Small intestine (tissue), 7 donors: Measurements from ENCODE around the gene DAND5. TPM values are rescaled to one million over a fixed set of nuclear protein-coding genes. Genes with fewer than 3 reads are reported as not detected.

Source experiments
- DNase-seq, 2 donors: peaks; one replicate each; pipeline versions ENCODE4 v3.0.0 to v3.0.0-alpha.2; 2013
- FAIRE-seq: peaks from 2 replicates; lab custom pipeline; 2012; peaks lifted over from hg19 to GRCh38; lab: Jason Lieb, UNC
- H3K27ac ChIP-seq, 3 donors: one replicate each; pipeline ENCODE4 v1.5.1; 2013; ENCODE audit warnings: low read length in 2 of 3, mild to moderate bottlenecking in 2 of 3, control low read depth in 1 of 3, inconsistent platforms in 1 of 3, low read depth in 1 of 3, moderate library complexity in 1 of 3
- H3K27me3 ChIP-seq, 3 donors: one replicate each; pipeline ENCODE4 v1.6.1; 2013; ENCODE audit warnings: low read length in 3 of 3, inconsistent platforms in 1 of 3; ENCODE audit not compliant: control insufficient read depth in 3 of 3, insufficient read depth in 3 of 3
- H3K36me3 ChIP-seq, 3 donors: one replicate each; pipeline ENCODE4 v1.6.1; 2013; ENCODE audit warnings: low read length in 3 of 3, inconsistent platforms in 1 of 3, low read depth in 1 of 3, mild to moderate bottlenecking in 1 of 3, moderate library complexity in 1 of 3; ENCODE audit not compliant: control insufficient read depth in 3 of 3, insufficient read depth in 2 of 3
- H3K4me1 ChIP-seq, 3 donors: one replicate each; pipeline ENCODE4 v1.6.1; 2013; ENCODE audit warnings: low read length in 2 of 3, inconsistent platforms in 1 of 3, low read depth in 1 of 3, mild to moderate bottlenecking in 1 of 3, moderate library complexity in 1 of 3; ENCODE audit not compliant: control insufficient read depth in 3 of 3, insufficient read depth in 2 of 3
- H3K4me3 ChIP-seq, 3 donors: one replicate each; pipeline ENCODE4 v1.5.1; 2013; ENCODE audit warnings: low read length in 3 of 3, control low read depth in 1 of 3, inconsistent platforms in 1 of 3, low read depth in 1 of 3, mild to moderate bottlenecking in 1 of 3, moderate library complexity in 1 of 3
- H3K9me3 ChIP-seq, 2 donors: one replicate each; pipeline ENCODE4 v1.6.1; 2013; ENCODE audit warnings: low read depth in 1 of 2, low read length in 1 of 2; ENCODE audit not compliant: control insufficient read depth in 2 of 2, insufficient read depth in 1 of 2
- WGBS, 3 donors: extraction: QIAGEN DNeasy Blood & Tissue Kit; methylation state at CpG; one replicate each; pipeline ENCODE4 v1.1.7; 2013; 5-methylcytosine and 5-hydroxymethylcytosine counted together
- polyA plus RNA-seq, 4 donors: library from polyadenylated mRNA; stranded (reverse) in 3 of 4; unstranded in 1 of 4; fragments of 200-250 nt in 3 of 4; fragments of 120-200 nt in 1 of 4; gene quantifications; one replicate each; pipeline versions ENCODE4 v1.2.1 to v1.2.3, GENCODE V29; 2013
- donor health status: healthy with polysubstance abuse.
- donor health status: control.
- donor health status: control.
- donor health status: Bipolar disorder and iron deficiency.
- donor health status: healthy.

DAND5 gene
- polyA plus RNA-seq, 4 donors: 0.12 to 0.16 TPM; not detected in 2

GRCh38 chr19:13022111-13022858 is 52.9 kb downstream of the DAND5 start:
- peak overlapping the region in 2 of 3 donors; percentile 9 to 44 for H3K4me3 ChIP-seq
- H3K36me3 ChIP-seq: no peaks in the 10 kb centered on the region
- 8 to 26% (median 22%) methylated on average over 22 of the region's 22 CpGs for WGBS, 3 donors
- peak overlapping the region; percentile 27 to 92 (median 67) for H3K27ac ChIP-seq
- peaks cover 0 to 4% of the 10 kb centered on the region in 2 donors for H3K9me3 ChIP-seq
- H3K27me3 ChIP-seq: peaks cover 0 to 95% (median 0%) of the 10 kb centered on the region in 3 donors
- DNase-seq (peak in 1 of 2 donors; percentile 54), FAIRE-seq (no peak)
- H3K4me1 ChIP-seq: peaks cover 0 to 45% (median 11%) of the 10 kb centered on the region in 3 donors

- peaks cover 0 to 40% (median 11%) of the 10 kb centered on the region in 3 donors for H3K4me1 ChIP-seq
- peak; percentile 53 to 56 for DNase-seq
- WGBS, 3 donors: 1 to 7% (median 4%) methylated on average over 29 to 30 of the region's 30 CpGs
- H3K4me3 ChIP-seq: peak overlapping the region in 2 of 3 donors; percentile 16 to 44
- peaks cover 0 to 3% (median 0%) of the 10 kb centered on the region in 3 donors for H3K36me3 ChIP-seq
- peak overlapping the region; percentile 9 to 69 (median 67) for H3K27ac ChIP-seq
- peaks cover 0 to 4% of the 10 kb centered on the region in 2 donors for H3K9me3 ChIP-seq
- H3K27me3 ChIP-seq: peaks cover 0 to 95% (median 0%) of the 10 kb centered on the region in 3 donors
- FAIRE-seq: no peak
Measured at GRCh38 chr19:13022859-13023636, 53.7 kb downstream of the DAND5 start.

DNA sequence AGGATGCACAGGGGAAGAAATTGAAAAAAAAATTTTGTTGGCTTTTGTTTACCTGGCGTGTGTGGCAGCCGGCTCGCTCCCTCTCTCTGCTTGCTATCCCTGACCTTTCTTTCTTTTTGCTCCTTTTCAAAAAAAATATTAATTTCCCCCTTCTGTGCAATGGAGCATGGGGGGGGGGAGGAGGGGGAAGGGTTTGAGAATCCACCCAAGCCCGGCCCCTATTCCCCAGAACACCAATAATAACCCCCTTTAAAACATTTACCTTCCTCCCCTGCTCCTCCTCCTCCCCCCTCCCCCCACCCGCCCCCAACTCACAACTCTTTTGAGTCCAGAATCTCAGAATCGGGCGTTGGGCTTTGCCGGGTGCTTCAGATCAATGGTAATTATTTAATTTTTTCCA is 54.3 kb downstream of the DAND5 start:
- H3K4me3 ChIP-seq: peak overlapping the region in 2 of 3 donors; percentile 19 to 44
- peaks cover 0 to 6% (median 0%) of the 10 kb centered on the region in 3 donors for H3K36me3 ChIP-seq
- H3K4me1 ChIP-seq: peaks cover 0 to 40% (median 11%) of the 10 kb centered on the region in 3 donors
- peak overlapping the region in 1 of 3 donors; percentile 67 for H3K27ac ChIP-seq
- FAIRE-seq: no peak
- H3K27me3 ChIP-seq: peaks cover 0 to 95% (median 0%) of the 10 kb centered on the region in 3 donors
- peaks cover 0 to 4% of the 10 kb centered on the region in 2 donors for H3K9me3 ChIP-seq
- no peak for DNase-seq
- 1 to 10% (median 5%) methylated on average over 8 of the region's 8 CpGs for WGBS, 3 donors

Other genes starting within 250 kb of the DAND5 start
- 10 to 100 TPM in 3 of 4 donors, 1 to 10 TPM in 1; 9.8 to 41.3 (median 19.7) TPM for gene TNPO2, start 245.6 kb upstream of the DAND5 start, polyA plus RNA-seq
- 100 to 1,000 TPM; 210 to 376 (median 282) TPM for gene TRIR, start 234.9 kb upstream of the DAND5 start, polyA plus RNA-seq
- gene GET3, start 232.1 kb upstream of the DAND5 start, polyA plus RNA-seq: 10 to 100 TPM; 62.1 to 85.4 (median 69.8) TPM
- gene BEST2, start 217.8 kb upstream of the DAND5 start, polyA plus RNA-seq: 1 to 10 TPM in 1 of 4 donors, under 1 TPM in 2, not detected in 1; 0.10 to 3.4 (median 0.16) TPM
- 100 to 1,000 TPM in 3 of 4 donors, 10 to 100 TPM in 1; 61.8 to 206 (median 167) TPM for gene HOOK2, start 194.0 kb upstream of the DAND5 start, polyA plus RNA-seq
- 100 to 1,000 TPM in 2 of 4 donors, 10 to 100 TPM in 2; 44.7 to 234 (median 135) TPM for gene JUNB, start 178.1 kb upstream of the DAND5 start, polyA plus RNA-seq
- gene PRDX2, start 167.8 kb upstream of the DAND5 start, polyA plus RNA-seq: 100 to 1,000 TPM; 285 to 523 (median 416) TPM
- 1 to 10 TPM in 3 of 4 donors, not detected in 1; 2.9 to 4.0 (median 3.1) TPM for gene THSD8, start 167.5 kb upstream of the DAND5 start, polyA plus RNA-seq
- 10 to 100 TPM in 2 of 4 donors, 1 to 10 TPM in 2; 3.1 to 22.3 (median 12.8) TPM for gene RNASEH2A, start 163.0 kb upstream of the DAND5 start, polyA plus RNA-seq
- gene RTBDN, start 135.0 kb upstream of the DAND5 start, polyA plus RNA-seq: 1 to 10 TPM in 1 of 4 donors, under 1 TPM in 2, not detected in 1; 0.64 to 1.7 (median 0.67) TPM
- 1 to 10 TPM in 2 of 4 donors, under 1 TPM in 2; 0.54 to 3.3 (median 0.95) TPM for gene MAST1, start 131.1 kb upstream of the DAND5 start, polyA plus RNA-seq
- 10 to 100 TPM in 2 of 4 donors, 1 to 10 TPM in 2; 6.5 to 43.1 (median 9.3) TPM for gene DNASE2, start 88.1 kb upstream of the DAND5 start, polyA plus RNA-seq
- under 1 TPM in 2 of 4 donors, not detected in 2; 0.09 to 0.13 TPM for gene KLF1, start 82.4 kb upstream of the DAND5 start, polyA plus RNA-seq
- 10 to 100 TPM; 24.8 to 38.9 (median 28.3) TPM for gene GCDH, start 78.4 kb upstream of the DAND5 start, polyA plus RNA-seq
- 1 to 10 TPM in 1 of 4 donors, under 1 TPM in 1, not detected in 2; 0.18 to 1.2 TPM for gene SYCE2, start 50.3 kb upstream of the DAND5 start, polyA plus RNA-seq
- 10 to 100 TPM; 32.4 to 74.4 (median 48.9) TPM for gene FARSA, start 35.9 kb upstream of the DAND5 start, polyA plus RNA-seq
- 100 to 1,000 TPM; 117 to 803 (median 435) TPM for gene CALR, start 31.0 kb upstream of the DAND5 start, polyA plus RNA-seq
- gene RAD23A, start 23.7 kb upstream of the DAND5 start, polyA plus RNA-seq: 100 to 1,000 TPM in 1 of 4 donors, 10 to 100 TPM in 3; 93.0 to 114 (median 98.4) TPM
- gene GADD45GIP1, start 12.4 kb upstream of the DAND5 start, polyA plus RNA-seq: 10 to 100 TPM; 27.0 to 42.2 (median 36.1) TPM
- 10 to 100 TPM in 2 of 4 donors, 1 to 10 TPM in 2; 2.9 to 31.4 (median 10.0) TPM for gene NFIX, start 25.9 kb downstream of the DAND5 start, polyA plus RNA-seq
- gene LYL1, start 133.3 kb downstream of the DAND5 start, polyA plus RNA-seq: 1 to 10 TPM in 3 of 4 donors, under 1 TPM in 1; 0.67 to 8.9 (median 2.8) TPM
- 10 to 100 TPM; 18.6 to 37.5 (median 28.3) TPM for gene TRMT1, start 147.2 kb downstream of the DAND5 start, polyA plus RNA-seq
- 10 to 100 TPM in 3 of 4 donors, 1 to 10 TPM in 1; 7.6 to 51.6 (median 17.9) TPM for gene NACC1, start 148.7 kb downstream of the DAND5 start, polyA plus RNA-seq
- gene STX10, start 180.8 kb downstream of the DAND5 start, polyA plus RNA-seq: 100 to 1,000 TPM in 3 of 4 donors, 10 to 100 TPM in 1; 46.3 to 162 (median 138) TPM
- 100 to 1,000 TPM in 2 of 4 donors, 10 to 100 TPM in 2; 67.5 to 217 (median 106) TPM for gene IER2, start 180.8 kb downstream of the DAND5 start, polyA plus RNA-seq